Nephron (organoid): ENCODE measurements around the gene MRAP2.

Source experiments
- H3K27ac Mint-ChIP-seq, 3 experiments: 2 replicates each; pipeline ENCODE4 v1.8.0; 2020; ENCODE audit warnings: mixed read lengths in 3 of 3, mild to moderate bottlenecking in 2 of 3, moderate library complexity in 1 of 3
- H3K27me3 Mint-ChIP-seq: 2 replicates; pipeline ENCODE4 v1.8.0; 2021; ENCODE audit warnings: low read depth, mild to moderate bottlenecking, moderate library complexity, mixed read lengths
- H3K36me3 Mint-ChIP-seq: 2 replicates; pipeline ENCODE4 v1.8.0; 2020; ENCODE audit warnings: low read depth, mixed read lengths
- H3K4me1 Mint-ChIP-seq: 2 replicates; pipeline ENCODE4 v1.8.0; 2020; ENCODE audit warnings: mixed read lengths
- H3K4me3 Mint-ChIP-seq, 3 experiments: 2 replicates each; pipeline ENCODE4 v1.8.0; 2020; ENCODE audit warnings: mild to moderate bottlenecking in 3 of 3, mixed read lengths in 3 of 3, moderate library complexity in 2 of 3
- H3K9me3 Mint-ChIP-seq: 2 replicates; pipeline ENCODE4 v1.8.0; 2020; ENCODE audit warnings: mixed read lengths
- TF ChIP-seq, protein P1 (sequence below), 3 experiments: fragments of 200-600 bp; sonication (generic); IDR thresholded peaks; one replicate each; pipeline ENCODE4 v1.5.0; 2021; ENCODE audit warnings: antibody characterized with exemption in 3 of 3; ENCODE audit not compliant: unreplicated experiment in 3 of 3

MRAP2 gene

DNA sequence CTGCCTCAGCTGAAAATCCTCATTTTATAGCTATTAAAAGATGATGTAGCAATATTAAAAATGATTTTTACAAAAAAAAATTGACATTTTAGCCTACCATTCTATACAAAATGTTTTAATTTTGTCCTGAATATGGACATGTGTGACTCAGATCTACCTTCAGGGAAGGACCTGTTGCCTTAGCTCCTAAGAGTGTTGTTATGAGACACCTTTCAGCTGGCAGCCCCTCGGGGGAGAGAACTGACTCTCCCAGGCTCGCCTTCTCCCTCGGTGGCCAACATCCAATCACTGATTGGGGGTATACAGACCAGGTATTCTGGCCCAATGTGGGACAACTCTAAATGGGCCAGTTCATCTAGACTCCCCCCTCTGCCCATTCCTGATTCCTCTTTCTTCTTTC lies 32.5 kb upstream of the MRAP2 start:
- Mint-ChIP-seq H3K4me1 (no peaks in the 10 kb centered on the region), H3K4me3 (no peak overlapping the region)
- TF ChIP-seq, protein P1, sequence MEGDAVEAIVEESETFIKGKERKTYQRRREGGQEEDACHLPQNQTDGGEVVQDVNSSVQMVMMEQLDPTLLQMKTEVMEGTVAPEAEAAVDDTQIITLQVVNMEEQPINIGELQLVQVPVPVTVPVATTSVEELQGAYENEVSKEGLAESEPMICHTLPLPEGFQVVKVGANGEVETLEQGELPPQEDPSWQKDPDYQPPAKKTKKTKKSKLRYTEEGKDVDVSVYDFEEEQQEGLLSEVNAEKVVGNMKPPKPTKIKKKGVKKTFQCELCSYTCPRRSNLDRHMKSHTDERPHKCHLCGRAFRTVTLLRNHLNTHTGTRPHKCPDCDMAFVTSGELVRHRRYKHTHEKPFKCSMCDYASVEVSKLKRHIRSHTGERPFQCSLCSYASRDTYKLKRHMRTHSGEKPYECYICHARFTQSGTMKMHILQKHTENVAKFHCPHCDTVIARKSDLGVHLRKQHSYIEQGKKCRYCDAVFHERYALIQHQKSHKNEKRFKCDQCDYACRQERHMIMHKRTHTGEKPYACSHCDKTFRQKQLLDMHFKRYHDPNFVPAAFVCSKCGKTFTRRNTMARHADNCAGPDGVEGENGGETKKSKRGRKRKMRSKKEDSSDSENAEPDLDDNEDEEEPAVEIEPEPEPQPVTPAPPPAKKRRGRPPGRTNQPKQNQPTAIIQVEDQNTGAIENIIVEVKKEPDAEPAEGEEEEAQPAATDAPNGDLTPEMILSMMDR (IDR thresholded peaks at IDR 0.05; ENCODE audit: unreplicated experiment in 3 of 3): no peak

DNA sequence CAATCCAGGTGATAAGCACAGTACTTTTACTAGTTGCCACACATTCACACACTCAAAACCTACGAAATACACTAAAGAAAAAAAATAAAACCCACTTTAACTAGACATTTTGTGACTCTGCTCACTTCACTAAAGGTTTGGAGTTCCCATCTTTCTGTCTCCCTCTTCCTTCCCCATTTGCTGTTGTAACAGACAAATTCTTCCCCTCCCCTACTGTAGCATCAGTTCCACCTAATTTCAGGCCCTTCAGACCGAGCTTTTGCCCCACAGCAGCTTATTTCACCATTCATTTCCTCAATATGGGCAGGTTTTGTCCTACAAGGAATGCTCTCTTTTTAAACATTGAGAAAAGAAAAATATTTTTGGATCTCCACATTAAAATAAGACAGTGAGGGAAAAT lies 31.3 kb upstream of the MRAP2 start:
- Mint-ChIP-seq H3K27me3 (no peaks in the 10 kb centered on the region), H3K4me1 (no peaks in the 10 kb centered on the region), H3K27ac (no peak overlapping the region), H3K9me3 (peaks cover 1% of the 10 kb centered on the region), H3K4me3 (no peak overlapping the region), H3K36me3 (no peaks in the 10 kb centered on the region)
- TF ChIP-seq, protein P1 (IDR thresholded peaks at IDR 0.05; ENCODE audit: unreplicated experiment in 3 of 3): no peak

More for the DNA sequence above, 32.5 kb upstream of the MRAP2 start:
- Mint-ChIP-seq H3K9me3 (peaks cover 3% of the 10 kb centered on the region), H3K27me3 (no peaks in the 10 kb centered on the region), H3K27ac (no peak overlapping the region), H3K36me3 (no peaks in the 10 kb centered on the region)

DNA sequence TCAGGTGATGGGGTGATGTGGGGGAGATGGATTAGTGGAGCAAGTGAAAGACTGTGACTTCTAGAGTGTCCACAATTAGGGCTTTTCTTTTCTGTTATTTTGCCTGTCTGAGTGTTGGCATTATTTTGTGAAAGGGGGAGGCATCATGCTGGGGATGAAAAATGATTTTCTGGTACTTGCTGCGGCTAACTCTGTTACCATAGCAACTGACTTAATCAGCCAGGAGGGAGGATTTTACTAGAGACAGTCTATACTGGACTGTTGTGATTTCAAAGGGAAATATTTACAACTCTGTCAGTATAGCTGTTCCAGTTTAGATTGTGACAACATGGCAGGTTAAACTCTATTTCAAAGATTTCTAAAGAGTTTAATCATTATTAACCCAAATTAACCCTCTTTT lies 30.4 kb upstream of the MRAP2 start:
- Mint-ChIP-seq H3K4me1 (no peaks in the 10 kb centered on the region), H3K27ac (no peak overlapping the region), H3K27me3 (no peaks in the 10 kb centered on the region), H3K9me3 (no peaks in the 10 kb centered on the region), H3K4me3 (no peak overlapping the region), H3K36me3 (no peaks in the 10 kb centered on the region)
- TF ChIP-seq, protein P1 (IDR thresholded peaks at IDR 0.05; ENCODE audit: unreplicated experiment in 3 of 3): no peak

DNA sequence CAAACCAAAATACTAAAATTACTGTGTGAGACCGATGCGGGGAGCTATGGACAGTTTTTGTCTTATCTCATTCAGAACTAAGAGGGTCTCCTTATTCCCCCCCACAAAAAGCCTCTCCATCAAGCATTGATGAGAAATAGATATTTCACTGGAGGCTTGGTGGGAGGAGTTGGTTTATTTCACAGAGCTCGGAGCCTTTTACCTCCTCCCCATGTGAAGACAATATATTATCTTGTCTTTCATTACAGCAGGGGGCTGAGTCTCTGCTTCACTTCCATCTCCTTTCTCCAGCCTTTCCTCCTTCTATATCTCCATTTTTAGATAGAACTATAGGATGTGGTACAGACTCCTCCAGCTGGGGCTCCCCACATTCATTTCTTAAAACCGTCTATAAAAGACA lies 29.9 kb upstream of the MRAP2 start:
- TF ChIP-seq, protein P1 (IDR thresholded peaks at IDR 0.05; ENCODE audit: unreplicated experiment in 3 of 3): no peak
- H3K9me3 Mint-ChIP-seq: no peaks in the 10 kb centered on the region
- H3K27me3 Mint-ChIP-seq: no peaks in the 10 kb centered on the region
- H3K27ac Mint-ChIP-seq: no peak overlapping the region
- H3K36me3 Mint-ChIP-seq: no peaks in the 10 kb centered on the region
- no peak overlapping the region for H3K4me3 Mint-ChIP-seq
- no peaks in the 10 kb centered on the region for H3K4me1 Mint-ChIP-seq

DNA sequence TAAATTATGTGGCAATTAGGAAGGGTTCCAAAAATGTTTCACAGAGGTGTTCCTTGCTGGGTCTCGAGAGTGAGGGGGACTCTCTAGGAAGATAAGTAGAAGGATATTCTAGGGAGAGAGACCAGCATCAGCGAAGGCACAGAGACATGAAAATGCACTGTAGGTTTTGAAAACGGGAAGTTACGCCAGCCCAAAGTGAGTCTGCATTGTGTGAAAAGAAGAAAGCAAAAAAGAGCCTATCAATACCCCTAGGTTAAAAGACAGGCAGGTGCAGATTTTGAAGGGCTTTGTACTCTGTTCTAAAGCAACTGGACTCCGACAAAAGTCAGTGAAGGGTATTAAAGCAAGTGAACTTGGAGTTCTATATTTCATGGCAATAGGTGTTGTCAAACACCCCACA lies 25.7 kb upstream of the MRAP2 start:
- no peaks in the 10 kb centered on the region for H3K4me1 Mint-ChIP-seq
- TF ChIP-seq, protein P1 (IDR thresholded peaks at IDR 0.05; ENCODE audit: unreplicated experiment in 3 of 3): no peak
- H3K27ac Mint-ChIP-seq: no peak overlapping the region

DNA sequence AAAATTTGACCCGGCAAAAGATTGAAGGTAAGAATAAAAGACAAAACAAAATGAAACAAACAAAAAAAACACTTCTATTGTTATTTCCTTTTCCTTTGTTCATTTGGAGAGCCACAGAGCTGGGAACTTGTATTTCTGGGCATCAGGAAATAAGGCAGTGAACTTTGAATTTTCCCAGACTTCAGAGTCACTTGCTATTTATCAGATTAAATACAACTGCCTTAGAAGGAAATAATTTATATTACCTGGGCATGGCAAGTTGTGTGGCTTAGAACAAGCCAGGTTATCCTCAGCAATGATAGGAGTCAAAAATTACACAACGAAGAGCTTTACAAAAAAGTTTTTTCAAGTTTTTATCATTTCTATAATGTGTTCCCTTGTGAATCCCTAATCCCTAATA lies 20.2 kb upstream of the MRAP2 start:
- Mint-ChIP-seq H3K36me3 (no peaks in the 10 kb centered on the region), H3K27me3 (peaks cover 4% of the 10 kb centered on the region)
- TF ChIP-seq, protein P1 (IDR thresholded peaks at IDR 0.05; ENCODE audit: unreplicated experiment in 3 of 3): no peak

More for the DNA sequence above, 25.7 kb upstream of the MRAP2 start:
- Mint-ChIP-seq H3K36me3 (no peaks in the 10 kb centered on the region), H3K27me3 (no peaks in the 10 kb centered on the region), H3K9me3 (no peaks in the 10 kb centered on the region), H3K4me3 (no peak overlapping the region)

More for the DNA sequence above, 20.2 kb upstream of the MRAP2 start:
- H3K4me3 Mint-ChIP-seq: no peak overlapping the region
- no peaks in the 10 kb centered on the region for H3K4me1 Mint-ChIP-seq
- H3K9me3 Mint-ChIP-seq: no peaks in the 10 kb centered on the region
- H3K27ac Mint-ChIP-seq: no peak overlapping the region
